CD4-positive, alpha-beta T cell (primary cell): ENCODE measurements around the gene UTP15. TPM values are rescaled to one million over a fixed set of nuclear protein-coding genes. Genes with fewer than 3 reads are reported as not detected.
A peak's percentile ranks its signal among the peaks of the same experiment; 100 is the strongest.

Source experiments
- ATAC-seq: fragments of 200-7000 bp; cut with Tn5 transposase; one replicate; pipeline ENCODE4 v1.10.0; 2022; ENCODE audit warnings: mild to moderate bottlenecking; ENCODE audit not compliant: poor library complexity
- CTCF ChIA-PET: fragments of 350-600 bp; sonication (Branson Sonifier 250); formaldehyde crosslinking; loops from one replicate; lab custom pipeline; 2021; ENCODE audit warnings: antibody characterized with exemption, inconsistent platforms; lab: Charles Lee
- POLR2A ChIA-PET: fragments of 350-600 bp; sonication (Branson Sonifier 250); formaldehyde crosslinking; loops from one replicate; lab custom pipeline; 2021; ENCODE audit warnings: antibody characterized with exemption, inconsistent platforms; lab: Charles Lee
- DNase-seq, 14 experiments: peaks; one replicate each; pipeline ENCODE4 v3.0.0-alpha.2; 2013 to 2020; ENCODE audit warnings: mixed read lengths in 2 of 14
- H3K27ac ChIP-seq, 2 donors: one replicate each; pipeline versions ENCODE4 v1.5.1 to v1.7.0; 2013; ENCODE audit warnings: low read length in 2 of 2, low read depth in 1 of 2, mild to moderate bottlenecking in 1 of 2
- H3K27me3 ChIP-seq, 2 experiments: 1 replicate in 1 of 2; 2 replicates in 1 of 2; pipeline versions ENCODE4 v1.6.1 to v1.7.0; 2013; ENCODE audit warnings: low read length in 2 of 2, control low read depth in 1 of 2, mild to moderate bottlenecking in 1 of 2, moderate library complexity in 1 of 2; ENCODE audit not compliant: insufficient read depth in 2 of 2, control insufficient read depth in 1 of 2
- H3K36me3 ChIP-seq: one replicate; pipeline ENCODE4 v1.6.1; 2013; ENCODE audit warnings: low read length, control low read depth; ENCODE audit not compliant: insufficient read depth
- H3K4me1 ChIP-seq: one replicate; pipeline ENCODE4 v1.6.1; 2013; ENCODE audit warnings: low read length, control low read depth; ENCODE audit not compliant: insufficient read depth
- H3K4me3 ChIP-seq: one replicate; pipeline ENCODE4 v1.5.1; 2013; ENCODE audit warnings: mild to moderate bottlenecking, low read length, moderate library complexity
- H3K9me3 ChIP-seq, 2 experiments: 1 replicate in 1 of 2; 2 replicates in 1 of 2; pipeline versions ENCODE4 v1.6.1 to v1.7.0; 2013; ENCODE audit warnings: low read length in 2 of 2, mild to moderate bottlenecking in 2 of 2, control low read depth in 1 of 2, moderate library complexity in 1 of 2; ENCODE audit not compliant: control insufficient read depth in 1 of 2, insufficient read depth in 1 of 2
- H3K27ac Mint-ChIP-seq: one replicate; pipeline ENCODE4 v1.8.0; 2020; ENCODE audit warnings: mixed read lengths
- H3K27me3 Mint-ChIP-seq: one replicate; pipeline ENCODE4 v1.8.0; 2021; ENCODE audit warnings: mixed read lengths
- H3K36me3 Mint-ChIP-seq: one replicate; pipeline ENCODE4 v1.8.0; 2021; ENCODE audit warnings: low read depth, mixed read lengths
- H3K4me1 Mint-ChIP-seq: one replicate; pipeline ENCODE4 v1.8.0; 2021; ENCODE audit warnings: low read depth, mixed read lengths
- H3K4me3 Mint-ChIP-seq: one replicate; pipeline ENCODE4 v1.8.0; 2020; ENCODE audit warnings: mild to moderate bottlenecking, mixed read lengths
- H3K9me3 Mint-ChIP-seq: one replicate; pipeline ENCODE4 v1.8.0; 2020; ENCODE audit warnings: mixed read lengths
- CTCF ChIP-seq: fragments of 200-600 bp; IDR thresholded peaks from one replicate; pipeline ENCODE4 v1.8.0; 2022; ENCODE audit warnings: antibody characterized with exemption, mild to moderate bottlenecking
- intact Hi-C, 2 experiments: fragments of 100-400 bp; cut with DNase I in 1 of 2; cut with micrococcal nuclease in 1 of 2; formaldehyde crosslinking; loops; one replicate each; pipeline versions ENCODE4 v1.15.1 to v1.9.0; 2023 to 2025; cut with DNase I, micrococcal nuclease
- total RNA-seq, 174 experiments: library from RNA in 2 of 174; stranded (reverse) in 2 of 174; gene quantifications; one replicate each; pipeline ENCODE4 v1.2.3 and lab custom pipeline; 2021 to 2026

The UTP15 gene
- total RNA-seq, 2 experiments from 2014 or later, result 52.0 to 55.2 TPM

- peaks cover 5% of the 10 kb centered on the region for H3K4me1 Mint-ChIP-seq
- ATAC-seq (no peak), DNase-seq (peak in 7 of 14 experiments; percentile 3 to 44 (median 11))
- no peaks in the 10 kb centered on the region for H3K9me3 Mint-ChIP-seq
- no peak within 1 kb of the TSS for H3K27ac ChIP-seq
- peaks cover 62% of the 10 kb centered on the region for H3K27me3 Mint-ChIP-seq
- no peaks in the 10 kb centered on the region for H3K36me3 Mint-ChIP-seq
- intact Hi-C loops, result no loop called here
- peaks cover 11% of the 10 kb centered on the region for H3K4me1 ChIP-seq
- POLR2A ChIA-PET, result no interaction called here
- CTCF ChIA-PET, result no interaction called here
- no peaks in the 10 kb centered on the region for H3K9me3 ChIP-seq
- peaks cover 26 to 44% of the 10 kb centered on the region in 2 experiments for H3K27me3 ChIP-seq
- H3K4me3 Mint-ChIP-seq, result peak within 1 kb of the TSS; percentile 85
- H3K4me3 ChIP-seq, result peak within 1 kb of the TSS; percentile 26
- no peak for TF ChIP-seq CTCF
- H3K36me3 ChIP-seq, result no peaks in the 10 kb centered on the region
- H3K27ac Mint-ChIP-seq, result no peak within 1 kb of the TSS
Observed at GRCh38 chr5:73625944-73626811, 60.6 kb downstream of the UTP15 start, which contains the start of gene ARHGEF28. ARHGEF28 (plus strand) TSS chr5:73626196; CDS start chr5:73684852, 58,656 bp downstream.

- H3K27me3 Mint-ChIP-seq, result peaks cover 69% of the 10 kb centered on the region
- ChIA-PET CTCF (no interaction called here), POLR2A (interaction anchor here (0.7 kb wide), 1 partner anchor 36 kb away, joined by 3 read pairs; no protein-coding TSS in a partner anchor)
- ATAC-seq (no peak), DNase-seq (no peak)
- no peak overlapping the region for H3K27ac ChIP-seq
- peaks cover 11% of the 10 kb centered on the region for H3K4me1 ChIP-seq
- no peaks in the 10 kb centered on the region for H3K9me3 Mint-ChIP-seq
- peaks cover 19 to 44% of the 10 kb centered on the region in 2 experiments for H3K27me3 ChIP-seq
- H3K36me3 Mint-ChIP-seq, result no peaks in the 10 kb centered on the region
- no peak overlapping the region for H3K27ac Mint-ChIP-seq
- H3K36me3 ChIP-seq, result no peaks in the 10 kb centered on the region
- H3K9me3 ChIP-seq, result no peaks in the 10 kb centered on the region
- no peak for TF ChIP-seq CTCF
- intact Hi-C loops, result no loop called here
- no peak overlapping the region for H3K4me3 ChIP-seq
- H3K4me3 Mint-ChIP-seq, result peak overlapping the region; percentile 16
- H3K4me1 Mint-ChIP-seq, result peaks cover 5% of the 10 kb centered on the region
Observed at GRCh38 chr5:73626814-73627313, 61.3 kb downstream of the UTP15 start.

- DNase-seq (no peak), ATAC-seq (no peak)
- Histone ChIP-seq H3K9me3 (no peaks in the 10 kb centered on the region), H3K36me3 (no peaks in the 10 kb centered on the region), H3K27ac (no peak overlapping the region), H3K27me3 (peaks cover 19 to 37% of the 10 kb centered on the region in 2 experiments), H3K4me1 (peaks cover 11% of the 10 kb centered on the region), H3K4me3 (no peak overlapping the region)
- intact Hi-C loops, result no loop called here
- POLR2A ChIA-PET, result no interaction called here
- Mint-ChIP-seq H3K27ac (no peak overlapping the region), H3K27me3 (peaks cover 52% of the 10 kb centered on the region), H3K4me3 (no peak overlapping the region), H3K9me3 (no peaks in the 10 kb centered on the region), H3K36me3 (no peaks in the 10 kb centered on the region), H3K4me1 (peaks cover 5% of the 10 kb centered on the region)
- CTCF ChIA-PET, result no interaction called here
- TF ChIP-seq CTCF, result no peak
Observed at GRCh38 chr5:73629456-73629855, 63.9 kb downstream of the UTP15 start.
